Endothelial cell (in vitro differentiated cells): ENCODE data around the gene TMEM203. TPM values are rescaled to one million over a fixed set of nuclear protein-coding genes. Genes with fewer than 3 reads are reported as not detected.
A peak's percentile ranks its signal among the peaks of the same experiment; 100 is the strongest.

Experiments used
- DNase-seq: peaks from one replicate; pipeline ENCODE4 v3.0.0; 2021; ENCODE audit warnings: low spot score
- H3K27ac Mint-ChIP-seq: one replicate; pipeline ENCODE4 v1.8.0; 2021; ENCODE audit warnings: mixed read lengths, inconsistent platforms; ENCODE audit not compliant: unreplicated experiment
- H3K27me3 Mint-ChIP-seq: one replicate; pipeline ENCODE4 v1.8.0; 2021; ENCODE audit warnings: mild to moderate bottlenecking, moderate library complexity, mixed read lengths, inconsistent platforms; ENCODE audit not compliant: unreplicated experiment
- H3K36me3 Mint-ChIP-seq: one replicate; pipeline ENCODE4 v1.8.0; 2021; ENCODE audit warnings: mild to moderate bottlenecking, low read depth, mixed read lengths, inconsistent platforms; ENCODE audit not compliant: unreplicated experiment
- H3K4me1 Mint-ChIP-seq: one replicate; pipeline ENCODE4 v1.8.0; 2021; ENCODE audit warnings: mild to moderate bottlenecking, mixed read lengths, inconsistent platforms; ENCODE audit not compliant: unreplicated experiment
- H3K4me3 Mint-ChIP-seq: one replicate; pipeline ENCODE4 v1.8.0; 2021; ENCODE audit warnings: mild to moderate bottlenecking, mixed read lengths, inconsistent platforms; ENCODE audit not compliant: unreplicated experiment
- H3K9me3 Mint-ChIP-seq: one replicate; pipeline ENCODE4 v1.8.0; 2021; ENCODE audit warnings: mixed read lengths, inconsistent platforms; ENCODE audit not compliant: unreplicated experiment
- CTCF ChIP-seq: fragments of 200-600 bp; sonication (generic); IDR thresholded peaks from one replicate; pipeline ENCODE4 v1.5.0; 2021; ENCODE audit warnings: antibody characterized with exemption; ENCODE audit not compliant: unreplicated experiment
- total RNA-seq: library from RNA; stranded (reverse); fragmentation: NEBNext Ultra II Directional; extraction: Animal tissue kit (Norgen Biotek cat#: 25700); gene quantifications from one replicate; pipeline ENCODE4 v1.2.1, GENCODE V29; 2021; ENCODE audit not compliant: unreplicated experiment

The TMEM203 gene
- total RNA-seq, 1 donor from 2014 or later: 27.4 TPM

- H3K9me3 Mint-ChIP-seq: no peaks in the 10 kb centered on the region
- peaks cover 11% of the 10 kb centered on the region for H3K4me1 Mint-ChIP-seq
- H3K36me3 Mint-ChIP-seq: no peaks in the 10 kb centered on the region
- no peak overlapping the region for H3K27ac Mint-ChIP-seq
- H3K4me3 Mint-ChIP-seq: no peak overlapping the region
- no peak for DNase-seq
- TF ChIP-seq CTCF: no peak
- H3K27me3 Mint-ChIP-seq: peaks cover 7% of the 10 kb centered on the region
These were observed 14.2 kb downstream of the TMEM203 start for GRCh38 chr9:137191245-137191644.

GRCh38 chr9:137190315-137190856, 15.1 kb downstream of the TMEM203 start:
- no peaks in the 10 kb centered on the region for H3K9me3 Mint-ChIP-seq
- H3K36me3 Mint-ChIP-seq: no peaks in the 10 kb centered on the region
- peaks cover 11% of the 10 kb centered on the region for H3K4me1 Mint-ChIP-seq
- H3K4me3 Mint-ChIP-seq: no peak overlapping the region
- H3K27me3 Mint-ChIP-seq: peaks cover 8% of the 10 kb centered on the region
- TF ChIP-seq CTCF: no peak
- no peak overlapping the region for H3K27ac Mint-ChIP-seq
- no peak for DNase-seq

GRCh38 chr9:137189297-137190295, 15.9 kb downstream of the TMEM203 start:
- Mint-ChIP-seq H3K4me1 (peaks cover 11% of the 10 kb centered on the region), H3K27me3 (peaks cover 9% of the 10 kb centered on the region), H3K4me3 (peak overlapping the region; percentile 96), H3K27ac (peak overlapping the region; percentile 57), H3K36me3 (peaks cover under 1% of the 10 kb centered on the region), H3K9me3 (no peaks in the 10 kb centered on the region)
- TF ChIP-seq CTCF: no peak
- DNase-seq: no peak

- Mint-ChIP-seq H3K36me3 (peaks cover 7% of the 10 kb centered on the region), H3K9me3 (no peaks in the 10 kb centered on the region), H3K4me1 (peaks cover 11% of the 10 kb centered on the region), H3K27ac (peak within 1 kb of the TSS; percentile 57), H3K27me3 (peaks cover 9% of the 10 kb centered on the region), H3K4me3 (peak within 1 kb of the TSS; percentile 96)
- no peak for TF ChIP-seq CTCF
- DNase-seq: peak; percentile 95
These were observed 16.8 kb downstream of the TMEM203 start, which contains the start of the genes ANAPC2 and SSNA1 for GRCh38 chr9:137188490-137189296. ANAPC2 (minus strand) TSS chr9:137188560; CDS start chr9:137188532, 28 bp downstream. SSNA1 (plus strand) TSS chr9:137188676; CDS start chr9:137188727, 51 bp downstream.
